ENCODE measurements around the gene CTIF. TPM values are rescaled to one million over a fixed set of nuclear protein-coding genes. Genes with fewer than 3 reads are reported as not detected.

CTIF gene
- total RNA-seq, 1 donor from 2014 or later = 51.5 TPM

GRCh38 chr18:48850822-48851598, 312.2 kb downstream of the CTIF start:
- Mint-ChIP-seq H3K4me3 (ENCODE audit: unreplicated experiment) (no peak overlapping the region), H3K36me3 (ENCODE audit: low read depth, unreplicated experiment) (peaks cover 25% of the 10 kb centered on the region), H3K27ac (ENCODE audit: unreplicated experiment) (peak overlapping the region; percentile 67), H3K9me3 (ENCODE audit: unreplicated experiment) (no peaks in the 10 kb centered on the region), H3K27me3 (ENCODE audit: unreplicated experiment) (peaks cover 16% of the 10 kb centered on the region), H3K4me1 (ENCODE audit: unreplicated experiment) (peaks cover 45% of the 10 kb centered on the region)
- DNase-seq (ENCODE audit: low spot score) = no peak
- no peak for TF ChIP-seq CTCF (IDR thresholded peaks at IDR 0.05; ENCODE audit: unreplicated experiment)

GRCh38 chr18:48851599-48851960, 312.7 kb downstream of the CTIF start:
- H3K9me3 Mint-ChIP-seq (ENCODE audit: unreplicated experiment) = no peaks in the 10 kb centered on the region
- H3K4me1 Mint-ChIP-seq (ENCODE audit: unreplicated experiment) = peaks cover 45% of the 10 kb centered on the region
- H3K4me3 Mint-ChIP-seq (ENCODE audit: unreplicated experiment) = no peak overlapping the region
- peaks cover 14% of the 10 kb centered on the region for H3K27me3 Mint-ChIP-seq (ENCODE audit: unreplicated experiment)
- no peak for DNase-seq (ENCODE audit: low spot score)
- H3K27ac Mint-ChIP-seq (ENCODE audit: unreplicated experiment) = no peak overlapping the region
- TF ChIP-seq CTCF (IDR thresholded peaks at IDR 0.05; ENCODE audit: unreplicated experiment) = no peak
- H3K36me3 Mint-ChIP-seq (ENCODE audit: low read depth, unreplicated experiment) = peaks cover 25% of the 10 kb centered on the region

- Mint-ChIP-seq H3K27me3 (ENCODE audit: unreplicated experiment) (peaks cover 11% of the 10 kb centered on the region), H3K4me3 (ENCODE audit: unreplicated experiment) (no peak overlapping the region), H3K9me3 (ENCODE audit: unreplicated experiment) (no peaks in the 10 kb centered on the region), H3K4me1 (ENCODE audit: unreplicated experiment) (peaks cover 45% of the 10 kb centered on the region), H3K36me3 (ENCODE audit: low read depth, unreplicated experiment) (peaks cover 25% of the 10 kb centered on the region), H3K27ac (ENCODE audit: unreplicated experiment) (no peak overlapping the region)
- no peak for TF ChIP-seq CTCF (IDR thresholded peaks at IDR 0.05; ENCODE audit: unreplicated experiment)
- DNase-seq (ENCODE audit: low spot score) = no peak
These were observed 313.5 kb downstream of the CTIF start for GRCh38 chr18:48852292-48852691.

GRCh38 chr18:48852794-48853193, 314.0 kb downstream of the CTIF start:
- no peak for DNase-seq (ENCODE audit: low spot score)
- no peak for TF ChIP-seq CTCF (IDR thresholded peaks at IDR 0.05; ENCODE audit: unreplicated experiment)
- Mint-ChIP-seq H3K4me1 (ENCODE audit: unreplicated experiment) (peaks cover 45% of the 10 kb centered on the region), H3K27ac (ENCODE audit: unreplicated experiment) (peak overlapping the region; percentile 64), H3K27me3 (ENCODE audit: unreplicated experiment) (peaks cover 11% of the 10 kb centered on the region), H3K36me3 (ENCODE audit: low read depth, unreplicated experiment) (peaks cover 30% of the 10 kb centered on the region), H3K9me3 (ENCODE audit: unreplicated experiment) (no peaks in the 10 kb centered on the region), H3K4me3 (ENCODE audit: unreplicated experiment) (no peak overlapping the region)

- H3K27ac Mint-ChIP-seq (ENCODE audit: unreplicated experiment) = no peak overlapping the region
- H3K27me3 Mint-ChIP-seq (ENCODE audit: unreplicated experiment) = peaks cover 9% of the 10 kb centered on the region
- no peaks in the 10 kb centered on the region for H3K9me3 Mint-ChIP-seq (ENCODE audit: unreplicated experiment)
- peaks cover 37% of the 10 kb centered on the region for H3K36me3 Mint-ChIP-seq (ENCODE audit: low read depth, unreplicated experiment)
- no peak overlapping the region for H3K4me3 Mint-ChIP-seq (ENCODE audit: unreplicated experiment)
- peaks cover 48% of the 10 kb centered on the region for H3K4me1 Mint-ChIP-seq (ENCODE audit: unreplicated experiment)
- no peak for DNase-seq (ENCODE audit: low spot score)
- TF ChIP-seq CTCF (IDR thresholded peaks at IDR 0.05; ENCODE audit: unreplicated experiment) = no peak
These were observed 314.8 kb downstream of the CTIF start for GRCh38 chr18:48853588-48853987.
